Ishikawa (cell line): ENCODE data around the gene GTSF1L.

Experiments
- CEBPB ChIP-seq: IDR thresholded peaks from 2 replicates; pipeline ENCODE4 v1.6.1; 2012
- CREB1 ChIP-seq: IDR thresholded peaks from 2 replicates; pipeline ENCODE4 v1.6.1; 2012; ENCODE audit warnings: low read depth
- EGR1 ChIP-seq: IDR thresholded peaks from 2 replicates; pipeline ENCODE4 v1.6.1; 2012
- EP300 ChIP-seq: IDR thresholded peaks from 2 replicates; pipeline ENCODE4 v1.6.1; 2012; ENCODE audit warnings: borderline replicate concordance
- FOXM1 ChIP-seq: IDR thresholded peaks from 2 replicates; pipeline ENCODE4 v1.6.1; 2012; ENCODE audit warnings: low read depth, borderline replicate concordance
- NFIC ChIP-seq: IDR thresholded peaks from 2 replicates; pipeline ENCODE4 v1.6.1; 2012
- RAD21 ChIP-seq: IDR thresholded peaks from 2 replicates; pipeline ENCODE4 v1.6.1; 2012; ENCODE audit warnings: low read depth
- TAF1 ChIP-seq: IDR thresholded peaks from 2 replicates; pipeline ENCODE4 v1.6.1; 2012; ENCODE audit warnings: low read depth, mild to moderate bottlenecking
- TCF12 ChIP-seq: IDR thresholded peaks from 2 replicates; pipeline ENCODE4 v1.6.1; 2012; ENCODE audit warnings: low read depth
- TEAD4 ChIP-seq: IDR thresholded peaks from 2 replicates; pipeline ENCODE4 v1.6.1; 2012
- USF1 ChIP-seq: IDR thresholded peaks from 2 replicates; pipeline ENCODE4 v1.6.1; 2012
- YY1 ChIP-seq: IDR thresholded peaks from 2 replicates; pipeline ENCODE4 v1.6.1; 2012; ENCODE audit warnings: low read depth
- ZBTB7A ChIP-seq: IDR thresholded peaks from 2 replicates; pipeline ENCODE4 v1.6.1; 2012; ENCODE audit warnings: low read depth
- TF ChIP-seq, protein P1 (sequence below): IDR thresholded peaks from 2 replicates; pipeline ENCODE4 v1.6.1; 2012; ENCODE audit warnings: low read depth, mild to moderate bottlenecking
- TF ChIP-seq, protein P2 (sequence below): IDR thresholded peaks from 2 replicates; pipeline ENCODE4 v1.6.1; 2012

GTSF1L gene

DNA sequence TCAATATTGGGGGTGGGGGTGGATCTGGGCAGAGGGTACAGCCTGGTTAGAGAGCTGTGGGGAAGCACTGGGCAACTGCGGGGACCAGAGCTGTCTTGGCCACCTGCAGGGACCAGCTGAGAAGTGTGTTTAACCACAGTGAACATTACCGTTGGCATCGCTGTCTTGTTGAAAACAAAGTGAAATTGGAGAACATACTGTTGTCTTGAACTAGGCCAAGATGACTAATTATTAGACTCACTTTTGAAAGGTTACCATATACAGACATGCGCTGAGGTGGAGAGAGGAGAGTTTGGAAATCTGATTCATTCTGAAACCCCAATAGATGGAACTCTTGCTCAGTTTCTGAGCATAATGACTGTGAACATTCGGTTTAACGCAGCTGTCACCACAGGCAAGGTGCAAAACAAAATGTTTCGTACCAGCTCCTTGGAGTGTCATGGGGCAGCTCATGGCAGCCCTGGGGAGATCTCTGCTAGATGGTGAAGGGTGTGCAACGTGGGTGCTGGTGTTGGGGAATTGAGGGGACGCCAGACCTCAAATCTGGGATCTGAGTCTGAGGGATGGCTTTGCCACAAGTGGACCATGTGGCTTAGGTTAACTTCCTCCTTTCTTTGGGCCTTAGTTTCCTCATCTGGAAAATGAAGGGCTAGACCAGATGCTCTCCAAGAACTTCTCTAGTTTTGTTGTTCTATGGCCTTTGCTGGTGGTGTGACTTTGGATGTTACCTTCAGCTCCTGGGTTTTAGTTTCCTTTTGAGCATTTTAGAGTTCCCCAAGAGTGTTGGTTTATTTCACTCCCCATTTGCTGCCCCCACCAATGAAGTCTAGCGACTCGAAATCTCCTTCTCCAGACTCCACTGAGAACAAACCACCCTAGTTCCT lies 24.6 kb upstream of the GTSF1L start:
- TF ChIP-seq FOXM1 (no peak), TAF1 (no peak), USF1 (no peak), TCF12 (no peak), NFIC (0 out of 2 replicates have a peak, but pooled peaks have one; percentile 9), EP300 (no peak), CREB1 (no peak), EGR1 (no peak)
- TF ChIP-seq, protein P1, sequence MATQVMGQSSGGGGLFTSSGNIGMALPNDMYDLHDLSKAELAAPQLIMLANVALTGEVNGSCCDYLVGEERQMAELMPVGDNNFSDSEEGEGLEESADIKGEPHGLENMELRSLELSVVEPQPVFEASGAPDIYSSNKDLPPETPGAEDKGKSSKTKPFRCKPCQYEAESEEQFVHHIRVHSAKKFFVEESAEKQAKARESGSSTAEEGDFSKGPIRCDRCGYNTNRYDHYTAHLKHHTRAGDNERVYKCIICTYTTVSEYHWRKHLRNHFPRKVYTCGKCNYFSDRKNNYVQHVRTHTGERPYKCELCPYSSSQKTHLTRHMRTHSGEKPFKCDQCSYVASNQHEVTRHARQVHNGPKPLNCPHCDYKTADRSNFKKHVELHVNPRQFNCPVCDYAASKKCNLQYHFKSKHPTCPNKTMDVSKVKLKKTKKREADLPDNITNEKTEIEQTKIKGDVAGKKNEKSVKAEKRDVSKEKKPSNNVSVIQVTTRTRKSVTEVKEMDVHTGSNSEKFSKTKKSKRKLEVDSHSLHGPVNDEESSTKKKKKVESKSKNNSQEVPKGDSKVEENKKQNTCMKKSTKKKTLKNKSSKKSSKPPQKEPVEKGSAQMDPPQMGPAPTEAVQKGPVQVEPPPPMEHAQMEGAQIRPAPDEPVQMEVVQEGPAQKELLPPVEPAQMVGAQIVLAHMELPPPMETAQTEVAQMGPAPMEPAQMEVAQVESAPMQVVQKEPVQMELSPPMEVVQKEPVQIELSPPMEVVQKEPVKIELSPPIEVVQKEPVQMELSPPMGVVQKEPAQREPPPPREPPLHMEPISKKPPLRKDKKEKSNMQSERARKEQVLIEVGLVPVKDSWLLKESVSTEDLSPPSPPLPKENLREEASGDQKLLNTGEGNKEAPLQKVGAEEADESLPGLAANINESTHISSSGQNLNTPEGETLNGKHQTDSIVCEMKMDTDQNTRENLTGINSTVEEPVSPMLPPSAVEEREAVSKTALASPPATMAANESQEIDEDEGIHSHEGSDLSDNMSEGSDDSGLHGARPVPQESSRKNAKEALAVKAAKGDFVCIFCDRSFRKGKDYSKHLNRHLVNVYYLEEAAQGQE: no peak

DNA sequence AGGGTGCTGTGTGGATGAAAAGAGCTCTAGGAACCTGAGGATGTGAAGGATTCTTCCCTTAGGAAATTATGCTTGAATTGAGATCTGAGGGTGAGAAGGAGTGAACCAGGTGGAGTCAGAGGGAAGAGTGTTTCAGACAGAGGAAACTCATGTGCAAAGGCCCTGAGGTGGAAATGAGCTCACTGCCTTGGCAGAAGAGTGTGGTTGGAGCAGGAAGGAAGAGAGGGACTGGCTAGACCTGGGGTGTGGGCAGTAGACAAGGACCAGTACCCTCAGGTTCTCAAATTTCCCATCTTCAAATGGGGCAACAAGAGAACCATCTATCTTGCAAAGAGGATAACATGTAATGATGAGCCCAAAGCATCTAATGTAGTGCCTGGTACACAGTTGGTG lies 24.0 kb upstream of the GTSF1L start:
- no peak for TF ChIP-seq EGR1
- no peak for TF ChIP-seq YY1

- TF ChIP-seq CREB1 (no peak), TAF1 (no peak), RAD21 (peak; percentile 93), TCF12 (no peak), NFIC (no peak), CEBPB (no peak), ZBTB7A (no peak), EGR1 (no peak), USF1 (no peak), TEAD4 (peak; percentile 53; the same call in 1 of the 2 replicates)
- TF ChIP-seq, protein P1: no peak
Measured at GRCh38 chr20:43749734-43750294, 23.0 kb upstream of the GTSF1L start.

DNA sequence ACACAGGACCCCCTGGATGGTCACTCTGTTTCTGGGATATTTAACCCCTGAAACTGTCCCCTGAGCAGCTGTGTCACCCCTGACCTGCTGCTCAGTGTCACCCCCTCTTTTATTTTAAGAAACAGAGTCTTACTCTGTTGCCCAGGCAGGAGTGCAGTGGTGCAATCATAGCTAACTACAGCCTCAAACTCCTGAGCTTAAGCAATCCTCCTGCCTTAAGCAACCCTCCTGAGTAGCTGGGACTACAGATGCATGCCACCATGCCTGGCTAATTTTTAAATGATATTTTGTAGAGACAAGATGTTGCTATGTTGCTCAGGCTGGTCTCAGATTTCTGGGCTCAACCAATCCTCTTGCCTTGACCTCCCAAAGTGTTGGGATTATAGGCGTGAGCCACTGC lies 21.5 kb upstream of the GTSF1L start:
- TF ChIP-seq, protein P2, sequence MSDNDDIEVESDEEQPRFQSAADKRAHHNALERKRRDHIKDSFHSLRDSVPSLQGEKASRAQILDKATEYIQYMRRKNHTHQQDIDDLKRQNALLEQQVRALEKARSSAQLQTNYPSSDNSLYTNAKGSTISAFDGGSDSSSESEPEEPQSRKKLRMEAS: no peak
- TF ChIP-seq EGR1 (no peak), TEAD4 (no peak), TAF1 (no peak), TCF12 (no peak), NFIC (no peak), USF1 (no peak), EP300 (no peak), ZBTB7A (no peak), YY1 (no peak), FOXM1 (no peak), CREB1 (no peak)
- TF ChIP-seq, protein P1: no peak
